ENCODE data around the gene ST6GALNAC4.

DNA sequence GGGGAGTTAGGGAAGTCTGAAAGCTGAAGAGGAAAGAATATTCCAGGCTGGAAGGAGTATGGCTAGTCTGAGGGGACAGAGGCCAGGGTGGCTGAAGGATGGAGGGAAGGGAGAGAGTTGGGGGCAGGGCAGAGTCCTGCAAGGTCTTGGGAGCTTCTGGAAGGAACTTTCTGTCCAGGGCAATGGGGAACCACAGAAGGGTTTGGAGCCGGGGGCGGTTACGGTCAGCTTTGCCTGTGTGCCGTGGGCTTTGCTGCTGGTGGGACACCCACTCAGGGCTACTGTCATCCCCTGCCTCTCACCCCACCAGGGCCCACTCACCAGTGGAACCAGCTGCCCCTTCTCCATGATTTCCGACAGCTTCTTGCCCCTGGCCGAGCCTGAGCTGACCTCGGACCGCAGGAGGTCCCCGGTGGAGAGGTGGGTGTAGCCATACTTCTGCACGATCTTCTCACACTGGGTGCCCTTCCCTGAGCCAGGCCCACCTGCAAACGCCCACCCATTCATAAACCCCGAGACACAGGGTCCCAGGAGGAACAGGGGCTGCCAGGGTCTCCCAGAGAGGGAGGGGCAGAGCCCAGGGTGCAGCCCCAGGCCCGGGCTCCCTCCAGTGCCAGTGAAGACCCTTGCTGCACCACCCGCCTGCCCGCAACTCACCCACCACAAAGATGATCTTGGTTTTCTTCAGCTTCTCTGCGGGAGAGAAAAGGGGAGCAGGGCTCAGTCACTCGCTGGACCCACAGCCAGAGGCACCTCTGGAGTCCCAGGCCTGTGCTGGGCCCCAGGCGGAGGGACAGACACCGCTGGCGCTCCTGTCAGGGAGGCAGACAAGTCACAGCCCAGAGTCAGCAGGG, 44.2 kb downstream of the ST6GALNAC4 start:
- TF ChIP-seq, protein P1, sequence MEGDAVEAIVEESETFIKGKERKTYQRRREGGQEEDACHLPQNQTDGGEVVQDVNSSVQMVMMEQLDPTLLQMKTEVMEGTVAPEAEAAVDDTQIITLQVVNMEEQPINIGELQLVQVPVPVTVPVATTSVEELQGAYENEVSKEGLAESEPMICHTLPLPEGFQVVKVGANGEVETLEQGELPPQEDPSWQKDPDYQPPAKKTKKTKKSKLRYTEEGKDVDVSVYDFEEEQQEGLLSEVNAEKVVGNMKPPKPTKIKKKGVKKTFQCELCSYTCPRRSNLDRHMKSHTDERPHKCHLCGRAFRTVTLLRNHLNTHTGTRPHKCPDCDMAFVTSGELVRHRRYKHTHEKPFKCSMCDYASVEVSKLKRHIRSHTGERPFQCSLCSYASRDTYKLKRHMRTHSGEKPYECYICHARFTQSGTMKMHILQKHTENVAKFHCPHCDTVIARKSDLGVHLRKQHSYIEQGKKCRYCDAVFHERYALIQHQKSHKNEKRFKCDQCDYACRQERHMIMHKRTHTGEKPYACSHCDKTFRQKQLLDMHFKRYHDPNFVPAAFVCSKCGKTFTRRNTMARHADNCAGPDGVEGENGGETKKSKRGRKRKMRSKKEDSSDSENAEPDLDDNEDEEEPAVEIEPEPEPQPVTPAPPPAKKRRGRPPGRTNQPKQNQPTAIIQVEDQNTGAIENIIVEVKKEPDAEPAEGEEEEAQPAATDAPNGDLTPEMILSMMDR (IDR thresholded peaks at IDR 0.05): no peak
- no peak for TF ChIP-seq POLR2AphosphoS5 (IDR thresholded peaks at IDR 0.05; ENCODE audit: low read depth, low read length)

Measured in Panc1 (cell line).